Loucy (cell line): Measurements from ENCODE around the gene SNX5.

Source experiments
- EZH2phosphoT487 ChIP-seq: fragments of 200-600 bp; IDR thresholded peaks from 2 replicates; pipeline ENCODE4 v1.6.1; 2018; ENCODE audit warnings: antibody characterized with exemption, mild to moderate bottlenecking, moderate library complexity, borderline replicate concordance
- TF ChIP-seq, protein P1 (sequence below): fragments of 200-600 bp; sonication (generic); conservative IDR thresholded peaks from 2 replicates; pipeline ENCODE4 v1.5.1; 2014; ENCODE audit warnings: mild to moderate bottlenecking, antibody characterized with exemption, low read length

DNA sequence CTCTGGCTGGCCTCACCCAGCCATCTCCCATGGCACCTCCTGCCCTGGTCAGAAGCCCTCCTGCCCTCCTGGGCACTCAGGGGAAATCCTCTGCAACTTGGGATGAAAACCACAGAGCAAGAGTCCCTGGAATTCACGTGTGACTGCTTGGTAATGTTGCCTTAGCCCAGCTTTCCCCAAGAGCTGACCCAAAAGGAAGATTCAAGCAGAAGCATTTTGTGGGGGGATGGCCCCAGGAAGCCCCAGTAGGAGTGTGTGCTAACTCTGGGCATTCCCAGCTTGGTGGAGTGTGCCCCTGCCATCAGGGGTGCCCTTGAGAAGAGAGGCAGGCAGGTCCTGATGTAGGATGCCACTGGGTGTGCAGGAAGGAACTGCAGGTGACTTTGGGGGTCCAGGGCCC is 35.5 kb downstream of the SNX5 start:
- TF ChIP-seq, protein P1, sequence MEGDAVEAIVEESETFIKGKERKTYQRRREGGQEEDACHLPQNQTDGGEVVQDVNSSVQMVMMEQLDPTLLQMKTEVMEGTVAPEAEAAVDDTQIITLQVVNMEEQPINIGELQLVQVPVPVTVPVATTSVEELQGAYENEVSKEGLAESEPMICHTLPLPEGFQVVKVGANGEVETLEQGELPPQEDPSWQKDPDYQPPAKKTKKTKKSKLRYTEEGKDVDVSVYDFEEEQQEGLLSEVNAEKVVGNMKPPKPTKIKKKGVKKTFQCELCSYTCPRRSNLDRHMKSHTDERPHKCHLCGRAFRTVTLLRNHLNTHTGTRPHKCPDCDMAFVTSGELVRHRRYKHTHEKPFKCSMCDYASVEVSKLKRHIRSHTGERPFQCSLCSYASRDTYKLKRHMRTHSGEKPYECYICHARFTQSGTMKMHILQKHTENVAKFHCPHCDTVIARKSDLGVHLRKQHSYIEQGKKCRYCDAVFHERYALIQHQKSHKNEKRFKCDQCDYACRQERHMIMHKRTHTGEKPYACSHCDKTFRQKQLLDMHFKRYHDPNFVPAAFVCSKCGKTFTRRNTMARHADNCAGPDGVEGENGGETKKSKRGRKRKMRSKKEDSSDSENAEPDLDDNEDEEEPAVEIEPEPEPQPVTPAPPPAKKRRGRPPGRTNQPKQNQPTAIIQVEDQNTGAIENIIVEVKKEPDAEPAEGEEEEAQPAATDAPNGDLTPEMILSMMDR: no peak
- no peak for TF ChIP-seq EZH2phosphoT487
